ENCODE results near the gene CLOCK.
A peak's percentile ranks its signal among the peaks of the same experiment; 100 is the strongest.

CLOCK gene

GRCh38 chr4:55458164-55458563, 88.5 kb downstream of the CLOCK start:
- no peak overlapping the region for H3K4me3 ChIP-seq (ENCODE audit: low read length in 2 of 2)
- peaks cover 0 to 8% of the 10 kb centered on the region in 2 donors for H3K36me3 ChIP-seq (ENCODE audit: control insufficient read depth in 2 of 2, insufficient read depth in 2 of 2, low read length in 2 of 2)
- no peak overlapping the region for H3K9ac ChIP-seq (ENCODE audit: low read depth in 1 of 2, low read length in 2 of 2)
- no peak overlapping the region for H3K27ac ChIP-seq (ENCODE audit: low read depth in 2 of 2, low read length in 2 of 2)
- H3K9me3 ChIP-seq (ENCODE audit: control insufficient read depth in 2 of 2, low read length in 2 of 2): no peaks in the 10 kb centered on the region
- no peaks in the 10 kb centered on the region for H3K27me3 ChIP-seq (ENCODE audit: control insufficient read depth in 2 of 2, insufficient read depth in 2 of 2, low read length in 2 of 2)
- no peaks in the 10 kb centered on the region for H3K4me1 ChIP-seq (ENCODE audit: control insufficient read depth in 2 of 2, insufficient read depth in 2 of 2, low read length in 2 of 2)

GRCh38 chr4:55450566-55450965, 96.1 kb downstream of the CLOCK start:
- Histone ChIP-seq H3K36me3 (ENCODE audit: control insufficient read depth in 2 of 2, insufficient read depth in 2 of 2, low read length in 2 of 2) (peaks cover 16 to 26% of the 10 kb centered on the region in 2 donors), H3K9me3 (ENCODE audit: control insufficient read depth in 2 of 2, low read length in 2 of 2) (no peaks in the 10 kb centered on the region), H3K27ac (ENCODE audit: low read depth in 2 of 2, low read length in 2 of 2) (no peak overlapping the region)

GRCh38 chr4:55447831-55448230, 98.9 kb downstream of the CLOCK start:
- Histone ChIP-seq H3K9ac (ENCODE audit: low read depth in 1 of 2, low read length in 2 of 2) (no peak overlapping the region), H3K27me3 (ENCODE audit: control insufficient read depth in 2 of 2, insufficient read depth in 2 of 2, low read length in 2 of 2) (no peaks in the 10 kb centered on the region), H3K4me1 (ENCODE audit: control insufficient read depth in 2 of 2, insufficient read depth in 2 of 2, low read length in 2 of 2) (no peaks in the 10 kb centered on the region), H3K27ac (ENCODE audit: low read depth in 2 of 2, low read length in 2 of 2) (no peak overlapping the region), H3K9me3 (ENCODE audit: control insufficient read depth in 2 of 2, low read length in 2 of 2) (no peaks in the 10 kb centered on the region), H3K4me3 (ENCODE audit: low read length in 2 of 2) (no peak overlapping the region), H3K36me3 (ENCODE audit: control insufficient read depth in 2 of 2, insufficient read depth in 2 of 2, low read length in 2 of 2) (peaks cover 16 to 32% of the 10 kb centered on the region in 2 donors)

More at GRCh38 chr4:55450566-55450965, 96.1 kb downstream of the CLOCK start:
- Histone ChIP-seq H3K4me1 (ENCODE audit: control insufficient read depth in 2 of 2, insufficient read depth in 2 of 2, low read length in 2 of 2) (no peaks in the 10 kb centered on the region), H3K27me3 (ENCODE audit: control insufficient read depth in 2 of 2, insufficient read depth in 2 of 2, low read length in 2 of 2) (no peaks in the 10 kb centered on the region), H3K9ac (ENCODE audit: low read depth in 1 of 2, low read length in 2 of 2) (no peak overlapping the region), H3K4me3 (ENCODE audit: low read length in 2 of 2) (no peak overlapping the region)

GRCh38 chr4:55447108-55447708, 99.5 kb downstream of the CLOCK start:
- peaks cover 18 to 38% of the 10 kb centered on the region in 2 donors for H3K36me3 ChIP-seq (ENCODE audit: control insufficient read depth in 2 of 2, insufficient read depth in 2 of 2, low read length in 2 of 2)

GRCh38 chr4:55446578-55446922, 100.2 kb downstream of the CLOCK start:
- Histone ChIP-seq H3K27me3 (ENCODE audit: control insufficient read depth in 2 of 2, insufficient read depth in 2 of 2, low read length in 2 of 2) (no peaks in the 10 kb centered on the region), H3K4me3 (ENCODE audit: low read length in 2 of 2) (no peak overlapping the region), H3K9ac (ENCODE audit: low read depth in 1 of 2, low read length in 2 of 2) (no peak overlapping the region), H3K27ac (ENCODE audit: low read depth in 2 of 2, low read length in 2 of 2) (no peak overlapping the region), H3K9me3 (ENCODE audit: control insufficient read depth in 2 of 2, low read length in 2 of 2) (no peaks in the 10 kb centered on the region), H3K36me3 (ENCODE audit: control insufficient read depth in 2 of 2, insufficient read depth in 2 of 2, low read length in 2 of 2) (peaks cover 14 to 40% of the 10 kb centered on the region in 2 donors), H3K4me1 (ENCODE audit: control insufficient read depth in 2 of 2, insufficient read depth in 2 of 2, low read length in 2 of 2) (no peaks in the 10 kb centered on the region)

More at GRCh38 chr4:55447108-55447708, 99.5 kb downstream of the CLOCK start:
- Histone ChIP-seq H3K27me3 (ENCODE audit: control insufficient read depth in 2 of 2, insufficient read depth in 2 of 2, low read length in 2 of 2) (no peaks in the 10 kb centered on the region), H3K9me3 (ENCODE audit: control insufficient read depth in 2 of 2, low read length in 2 of 2) (no peaks in the 10 kb centered on the region), H3K4me1 (ENCODE audit: control insufficient read depth in 2 of 2, insufficient read depth in 2 of 2, low read length in 2 of 2) (no peaks in the 10 kb centered on the region), H3K4me3 (ENCODE audit: low read length in 2 of 2) (no peak overlapping the region), H3K9ac (ENCODE audit: low read depth in 1 of 2, low read length in 2 of 2) (no peak overlapping the region), H3K27ac (ENCODE audit: low read depth in 2 of 2, low read length in 2 of 2) (no peak overlapping the region)

GRCh38 chr4:55445921-55446577, 100.7 kb downstream of the CLOCK start:
- Histone ChIP-seq H3K36me3 (ENCODE audit: control insufficient read depth in 2 of 2, insufficient read depth in 2 of 2, low read length in 2 of 2) (peaks cover 14 to 43% of the 10 kb centered on the region in 2 donors), H3K4me3 (ENCODE audit: low read length in 2 of 2) (no peak overlapping the region), H3K9ac (ENCODE audit: low read depth in 1 of 2, low read length in 2 of 2) (no peak overlapping the region), H3K9me3 (ENCODE audit: control insufficient read depth in 2 of 2, low read length in 2 of 2) (no peaks in the 10 kb centered on the region), H3K27ac (ENCODE audit: low read depth in 2 of 2, low read length in 2 of 2) (no peak overlapping the region), H3K27me3 (ENCODE audit: control insufficient read depth in 2 of 2, insufficient read depth in 2 of 2, low read length in 2 of 2) (no peaks in the 10 kb centered on the region), H3K4me1 (ENCODE audit: control insufficient read depth in 2 of 2, insufficient read depth in 2 of 2, low read length in 2 of 2) (no peaks in the 10 kb centered on the region)

- H3K36me3 ChIP-seq (ENCODE audit: control insufficient read depth in 2 of 2, insufficient read depth in 2 of 2, low read length in 2 of 2): peaks cover 16 to 38% of the 10 kb centered on the region in 2 donors
- H3K4me1 ChIP-seq (ENCODE audit: control insufficient read depth in 2 of 2, insufficient read depth in 2 of 2, low read length in 2 of 2): no peaks in the 10 kb centered on the region
- H3K9me3 ChIP-seq (ENCODE audit: control insufficient read depth in 2 of 2, low read length in 2 of 2): no peaks in the 10 kb centered on the region
- H3K9ac ChIP-seq (ENCODE audit: low read depth in 1 of 2, low read length in 2 of 2): no peak overlapping the region
- H3K4me3 ChIP-seq (ENCODE audit: low read length in 2 of 2): no peak overlapping the region
- no peaks in the 10 kb centered on the region for H3K27me3 ChIP-seq (ENCODE audit: control insufficient read depth in 2 of 2, insufficient read depth in 2 of 2, low read length in 2 of 2)
- no peak overlapping the region for H3K27ac ChIP-seq (ENCODE audit: low read depth in 2 of 2, low read length in 2 of 2)
Observed at GRCh38 chr4:55444827-55445226, 101.9 kb downstream of the CLOCK start.

GRCh38 chr4:55442541-55442940, 104.2 kb downstream of the CLOCK start:
- Histone ChIP-seq H3K4me3 (ENCODE audit: low read length in 2 of 2) (no peak overlapping the region), H3K9ac (ENCODE audit: low read depth in 1 of 2, low read length in 2 of 2) (no peak overlapping the region), H3K36me3 (ENCODE audit: control insufficient read depth in 2 of 2, insufficient read depth in 2 of 2, low read length in 2 of 2) (peaks cover 12 to 19% of the 10 kb centered on the region in 2 donors), H3K27me3 (ENCODE audit: control insufficient read depth in 2 of 2, insufficient read depth in 2 of 2, low read length in 2 of 2) (no peaks in the 10 kb centered on the region), H3K4me1 (ENCODE audit: control insufficient read depth in 2 of 2, insufficient read depth in 2 of 2, low read length in 2 of 2) (peaks cover 3 to 8% of the 10 kb centered on the region in 2 donors), H3K27ac (ENCODE audit: low read depth in 2 of 2, low read length in 2 of 2) (no peak overlapping the region), H3K9me3 (ENCODE audit: control insufficient read depth in 2 of 2, low read length in 2 of 2) (no peaks in the 10 kb centered on the region)

GRCh38 chr4:55440786-55441185, 105.9 kb downstream of the CLOCK start:
- H3K27ac ChIP-seq (ENCODE audit: low read depth in 2 of 2, low read length in 2 of 2): no peak overlapping the region
- H3K27me3 ChIP-seq (ENCODE audit: control insufficient read depth in 2 of 2, insufficient read depth in 2 of 2, low read length in 2 of 2): no peaks in the 10 kb centered on the region
- H3K4me1 ChIP-seq (ENCODE audit: control insufficient read depth in 2 of 2, insufficient read depth in 2 of 2, low read length in 2 of 2): peaks cover 3 to 11% of the 10 kb centered on the region in 2 donors
- H3K9ac ChIP-seq (ENCODE audit: low read depth in 1 of 2, low read length in 2 of 2): no peak overlapping the region
- peaks cover 19% of the 10 kb centered on the region in 2 donors for H3K36me3 ChIP-seq (ENCODE audit: control insufficient read depth in 2 of 2, insufficient read depth in 2 of 2, low read length in 2 of 2)
- no peaks in the 10 kb centered on the region for H3K9me3 ChIP-seq (ENCODE audit: control insufficient read depth in 2 of 2, low read length in 2 of 2)
- H3K4me3 ChIP-seq (ENCODE audit: low read length in 2 of 2): no peak overlapping the region

GRCh38 chr4:55439023-55439422, 107.7 kb downstream of the CLOCK start:
- H3K27ac ChIP-seq (ENCODE audit: low read depth in 2 of 2, low read length in 2 of 2): peak overlapping the region in 1 of 2 donors; percentile 83

More at GRCh38 chr4:55439023-55439422, 107.7 kb downstream of the CLOCK start:
- Histone ChIP-seq H3K9me3 (ENCODE audit: control insufficient read depth in 2 of 2, low read length in 2 of 2) (no peaks in the 10 kb centered on the region), H3K4me3 (ENCODE audit: low read length in 2 of 2) (no peak overlapping the region), H3K36me3 (ENCODE audit: control insufficient read depth in 2 of 2, insufficient read depth in 2 of 2, low read length in 2 of 2) (peaks cover 29 to 33% of the 10 kb centered on the region in 2 donors), H3K9ac (ENCODE audit: low read depth in 1 of 2, low read length in 2 of 2) (no peak overlapping the region), H3K27me3 (ENCODE audit: control insufficient read depth in 2 of 2, insufficient read depth in 2 of 2, low read length in 2 of 2) (no peaks in the 10 kb centered on the region), H3K4me1 (ENCODE audit: control insufficient read depth in 2 of 2, insufficient read depth in 2 of 2, low read length in 2 of 2) (peaks cover 3 to 11% of the 10 kb centered on the region in 2 donors)
